GM19238 (cell line): ENCODE measurements around the gene ASNS.
"Not testable (repeated sequence)": the region's sequence is repeated elsewhere in the genome, so short reads cannot be mapped to it uniquely, and the experiment has no call there.

Source experiments
- DNase-seq: peaks from one replicate; pipeline ENCODE4 v3.0.0; 2011; ENCODE audit warnings: low spot score; ENCODE audit not compliant: insufficient read length

Gene ASNS, protein sequence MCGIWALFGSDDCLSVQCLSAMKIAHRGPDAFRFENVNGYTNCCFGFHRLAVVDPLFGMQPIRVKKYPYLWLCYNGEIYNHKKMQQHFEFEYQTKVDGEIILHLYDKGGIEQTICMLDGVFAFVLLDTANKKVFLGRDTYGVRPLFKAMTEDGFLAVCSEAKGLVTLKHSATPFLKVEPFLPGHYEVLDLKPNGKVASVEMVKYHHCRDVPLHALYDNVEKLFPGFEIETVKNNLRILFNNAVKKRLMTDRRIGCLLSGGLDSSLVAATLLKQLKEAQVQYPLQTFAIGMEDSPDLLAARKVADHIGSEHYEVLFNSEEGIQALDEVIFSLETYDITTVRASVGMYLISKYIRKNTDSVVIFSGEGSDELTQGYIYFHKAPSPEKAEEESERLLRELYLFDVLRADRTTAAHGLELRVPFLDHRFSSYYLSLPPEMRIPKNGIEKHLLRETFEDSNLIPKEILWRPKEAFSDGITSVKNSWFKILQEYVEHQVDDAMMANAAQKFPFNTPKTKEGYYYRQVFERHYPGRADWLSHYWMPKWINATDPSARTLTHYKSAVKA

DNA sequence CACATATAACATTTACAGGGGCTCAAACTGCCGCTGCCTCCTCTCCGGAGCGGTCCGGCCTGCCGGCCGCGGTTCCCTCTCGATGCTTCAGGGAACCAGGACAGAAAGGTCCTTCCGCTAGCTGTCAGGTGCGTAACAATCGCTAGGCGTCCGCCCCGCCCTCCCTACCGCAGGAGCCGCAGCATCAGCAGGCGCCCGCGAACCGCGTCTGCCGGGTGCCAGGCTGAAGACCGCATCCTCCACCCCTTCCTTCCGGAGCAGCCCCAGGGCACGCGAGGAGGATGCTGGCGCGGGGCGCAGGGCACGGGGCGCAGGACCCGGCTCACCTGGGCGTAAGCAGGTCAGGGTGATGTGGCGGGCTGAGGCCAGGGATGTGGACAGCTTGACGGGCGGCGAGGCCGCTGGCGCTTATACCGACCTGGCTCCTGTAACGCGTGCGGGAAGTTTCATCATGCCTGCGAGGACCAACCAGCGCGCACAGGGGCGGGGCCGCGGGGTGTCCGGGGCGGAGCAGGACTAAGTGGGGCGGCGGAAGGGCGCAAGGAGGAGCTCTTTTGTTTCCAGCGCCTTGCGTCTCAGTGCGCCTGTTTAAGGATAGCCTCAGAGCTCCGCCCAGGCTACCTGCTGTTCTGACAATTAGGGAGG lies at the start of gene ASNS:
TSS of gene ASNS (minus strand) at position 384 of the 645 bp plus-strand sequence. CDS start 3,252 bp downstream, outside the sequence.
- DNase-seq: peak; percentile 78

DNA sequence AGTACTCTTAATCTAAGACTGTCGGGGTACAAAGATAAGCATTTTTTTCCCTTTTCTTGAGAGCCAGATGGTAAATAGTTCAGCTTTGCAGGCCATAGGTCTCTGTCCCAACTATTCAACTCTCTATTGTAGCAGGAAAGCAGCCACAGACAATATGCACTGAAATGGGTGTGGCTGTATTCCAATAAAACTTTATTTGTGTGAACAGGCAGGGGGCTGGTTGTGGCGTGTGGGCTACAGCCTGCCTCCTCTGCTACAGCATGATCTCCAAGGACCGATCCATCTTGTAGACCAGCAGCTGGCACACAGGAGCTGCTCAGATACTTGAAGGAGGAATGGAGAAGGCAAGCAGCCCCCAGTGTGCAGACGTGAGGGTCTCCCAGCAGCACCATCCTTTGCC lies 49.0 kb upstream of the ASNS start:
- DNase-seq: not testable (repeated sequence)

DNA sequence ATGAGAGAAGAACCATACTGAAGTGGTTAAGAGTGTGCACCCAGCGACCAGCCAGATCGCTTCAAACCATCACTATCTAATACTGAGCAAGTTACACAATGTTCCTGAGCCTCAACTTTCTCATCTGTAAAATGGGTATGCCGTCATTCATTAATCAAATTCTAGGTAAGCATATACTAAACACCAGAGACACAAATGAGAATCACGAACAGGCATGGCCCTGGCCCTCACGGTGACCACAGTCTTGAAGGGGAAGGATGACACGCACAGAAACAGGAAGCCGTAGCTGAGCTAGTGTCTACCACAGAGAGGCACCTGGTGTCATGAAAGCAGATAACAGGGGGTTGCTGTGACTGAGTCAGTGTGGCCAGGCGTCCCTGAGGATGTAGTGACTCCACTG lies 43.1 kb upstream of the ASNS start:
- not testable (repeated sequence) for DNase-seq

DNA sequence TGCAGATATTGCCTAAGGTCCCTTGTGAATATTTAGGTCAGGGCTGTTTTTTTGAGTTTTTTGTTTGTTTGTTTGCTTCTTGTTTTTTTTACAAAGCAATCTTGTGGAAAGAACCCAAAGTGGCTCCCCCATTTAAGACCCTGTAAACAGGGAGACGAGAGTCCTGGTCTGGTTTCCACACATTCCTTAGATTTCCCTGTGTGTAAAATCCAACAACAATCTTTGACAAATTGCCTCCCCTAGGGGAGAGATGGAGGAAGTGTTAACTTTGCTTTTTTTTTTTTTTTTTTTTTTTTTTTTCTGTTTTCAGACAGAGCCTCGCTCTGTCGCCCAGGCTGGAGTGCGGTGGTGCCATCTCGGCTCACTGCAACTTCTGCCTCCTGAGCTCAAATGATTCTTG lies 40.1 kb upstream of the ASNS start:
- DNase-seq: not testable (repeated sequence)

DNA sequence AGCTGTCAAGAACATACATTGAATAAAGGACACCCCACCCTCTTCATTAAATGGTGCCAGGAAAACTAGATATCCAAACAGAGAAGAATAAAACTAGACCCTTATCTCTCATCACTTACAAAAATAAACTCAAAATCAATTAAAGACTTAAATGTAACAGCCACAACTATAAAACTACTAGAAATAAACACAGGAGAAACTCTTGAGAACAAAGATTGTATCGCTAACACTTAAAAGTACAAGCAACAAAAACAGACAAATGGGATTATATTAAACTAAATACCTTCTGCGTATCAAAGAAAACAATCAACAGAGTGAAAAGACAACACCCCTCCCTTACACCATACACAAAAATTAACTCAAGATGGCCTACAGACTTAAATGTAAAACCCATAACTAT lies 24.7 kb upstream of the ASNS start:
- DNase-seq: not testable (repeated sequence)

DNA sequence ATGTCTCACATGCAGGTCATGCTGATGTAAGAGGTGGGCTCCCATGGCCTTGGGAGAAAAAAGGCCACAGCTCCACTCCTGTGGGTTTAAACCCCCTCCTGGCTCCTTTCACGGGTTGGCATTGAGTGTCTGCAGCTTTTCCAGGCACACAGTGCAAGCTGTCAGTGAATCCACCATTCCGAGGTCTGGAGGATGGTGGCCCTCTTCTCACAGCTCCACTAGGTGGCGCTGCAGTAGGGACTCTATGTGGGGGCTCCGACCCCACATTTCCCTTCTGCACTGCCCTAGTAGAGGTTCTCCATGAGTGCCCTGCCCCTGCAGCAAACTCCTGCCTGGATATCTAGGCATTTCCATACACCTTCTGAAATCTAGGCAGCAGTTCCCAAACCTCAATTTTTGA lies 19.5 kb upstream of the ASNS start:
- not testable (repeated sequence) for DNase-seq

DNA sequence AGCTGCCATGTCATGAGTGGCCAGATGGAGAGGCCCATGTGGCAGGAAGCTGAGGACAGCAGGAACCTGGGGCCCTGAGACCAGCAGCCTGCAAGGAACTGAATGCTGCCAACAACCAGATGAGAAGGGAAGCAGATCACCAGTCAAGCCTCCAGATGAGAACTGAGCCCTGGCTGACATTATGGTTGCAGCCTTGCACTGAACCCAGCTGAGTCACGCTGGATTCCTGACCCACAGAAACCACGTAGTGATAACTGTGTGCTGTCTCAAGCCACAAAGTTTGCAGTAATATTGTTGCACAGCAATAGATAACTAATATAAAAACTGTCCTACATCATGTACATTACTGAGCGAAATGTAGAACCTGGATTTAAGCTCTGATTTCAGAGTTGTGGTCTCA lies 7.3 kb upstream of the ASNS start:
- DNase-seq: not testable (repeated sequence)

DNA sequence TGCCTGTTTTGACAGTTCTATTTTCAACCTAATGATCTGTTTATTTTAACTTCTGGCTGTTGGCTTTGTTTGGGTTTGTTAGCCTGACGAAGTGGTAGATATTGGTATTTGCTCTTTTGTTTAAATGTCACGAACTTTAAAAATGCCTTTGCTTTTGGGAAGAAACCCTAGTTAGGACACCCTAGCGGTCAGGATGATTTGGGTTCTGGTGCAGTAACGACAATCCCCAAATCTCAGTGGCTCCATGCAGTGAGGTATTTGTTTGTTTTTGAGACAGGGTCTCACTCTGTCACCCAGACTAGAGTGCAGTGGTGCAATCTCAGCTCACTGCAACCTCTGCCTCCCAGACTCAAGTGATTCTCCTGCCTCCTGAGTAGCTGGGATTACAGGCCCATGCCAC lies 2.7 kb upstream of the ASNS start:
- DNase-seq: not testable (repeated sequence)

DNA sequence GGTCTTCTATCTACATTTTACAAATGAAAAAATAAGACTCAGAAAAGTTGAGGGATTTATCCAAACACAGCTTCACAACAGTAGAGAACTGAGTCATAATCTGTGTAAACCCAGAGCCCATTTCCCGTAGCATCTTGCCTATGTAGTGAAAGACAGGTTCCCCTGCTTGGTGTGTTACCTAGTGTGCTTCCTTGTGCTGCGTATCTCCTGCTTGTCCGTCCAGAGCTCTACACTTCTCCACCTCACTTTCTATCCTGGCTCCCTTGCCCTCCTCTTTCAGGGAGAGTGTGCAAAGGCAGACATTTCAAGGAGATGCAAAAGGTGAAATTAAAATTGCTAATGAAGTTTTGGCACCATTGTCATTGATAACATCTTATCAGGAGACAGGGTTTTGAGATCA lies 1.4 kb upstream of the ASNS start:
- DNase-seq: no peak

DNA sequence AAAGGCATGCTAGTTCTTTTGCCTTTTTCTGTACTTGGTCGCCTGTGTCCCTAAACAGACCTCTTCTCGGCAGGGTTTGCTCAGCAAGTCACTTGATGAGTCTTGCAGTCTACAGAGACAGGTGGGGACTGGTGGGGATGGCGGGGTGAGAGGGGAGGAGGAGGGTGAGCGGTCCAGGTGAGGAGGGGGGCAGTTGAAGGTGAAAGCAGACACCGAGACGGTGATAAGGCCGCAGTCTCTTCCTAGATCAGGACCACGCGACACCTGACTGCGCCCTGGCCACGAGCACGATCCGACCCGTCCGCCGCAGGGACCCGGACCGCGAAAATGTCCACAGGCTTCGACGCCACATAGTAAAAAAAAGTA lies 566 bp downstream of the ASNS start:
- peak; percentile 2 for DNase-seq

DNA sequence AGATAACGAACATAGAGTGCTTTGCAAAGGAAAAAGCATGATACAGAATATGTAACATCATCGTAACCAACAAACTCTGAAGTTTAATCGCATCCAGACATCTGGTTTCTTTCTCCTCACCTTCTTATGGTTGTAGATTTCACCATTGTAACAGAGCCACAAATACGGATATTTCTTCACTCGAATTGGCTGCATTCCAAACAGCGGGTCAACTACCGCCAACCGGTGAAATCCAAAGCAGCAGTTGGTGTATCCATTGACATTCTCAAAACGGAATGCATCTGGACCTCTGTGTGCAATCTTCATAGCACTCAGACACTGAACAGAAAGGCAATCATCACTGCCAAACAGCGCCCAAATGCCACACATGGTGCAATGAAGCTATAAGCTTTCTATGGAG lies 3.4 kb downstream of the ASNS start:
- DNase-seq: no peak

DNA sequence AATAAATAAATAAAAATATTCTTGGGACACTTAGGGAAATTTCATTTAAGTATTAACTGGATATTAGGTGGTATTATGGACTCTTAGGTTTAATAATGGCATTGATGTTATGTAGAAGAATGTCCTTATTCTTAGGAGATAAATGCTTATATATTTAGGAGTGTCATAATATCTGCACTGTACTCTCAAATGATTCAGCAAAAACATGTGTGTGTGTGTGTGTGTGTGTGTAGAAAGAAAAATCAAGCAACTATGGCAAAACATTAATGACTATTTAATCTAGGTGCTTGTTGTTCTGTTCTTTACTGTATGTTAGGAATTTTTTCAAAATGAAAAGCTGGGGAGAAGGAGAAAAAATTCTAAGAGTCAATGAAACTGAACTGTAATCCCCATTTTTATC lies 3.9 kb downstream of the ASNS start:
- no peak for DNase-seq

DNA sequence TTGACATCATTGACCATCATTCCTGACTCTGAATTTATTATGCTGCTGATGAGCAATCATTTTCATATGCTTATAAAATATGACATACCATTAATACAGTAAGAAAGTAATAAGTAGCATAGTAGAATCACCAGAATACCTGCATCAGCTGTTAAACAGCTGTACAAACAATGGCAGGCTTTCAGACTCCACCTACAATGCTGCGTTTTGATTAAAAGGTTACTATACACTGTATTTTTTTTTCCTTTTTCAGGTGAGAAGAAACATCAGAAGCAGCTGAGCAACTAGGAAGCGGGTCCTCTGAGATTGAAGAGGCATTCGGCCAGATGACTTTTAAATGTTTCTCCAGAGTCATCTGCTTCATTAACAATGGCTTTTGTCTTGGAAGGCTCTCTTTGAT lies 7.1 kb downstream of the ASNS start:
- DNase-seq: no peak

DNA sequence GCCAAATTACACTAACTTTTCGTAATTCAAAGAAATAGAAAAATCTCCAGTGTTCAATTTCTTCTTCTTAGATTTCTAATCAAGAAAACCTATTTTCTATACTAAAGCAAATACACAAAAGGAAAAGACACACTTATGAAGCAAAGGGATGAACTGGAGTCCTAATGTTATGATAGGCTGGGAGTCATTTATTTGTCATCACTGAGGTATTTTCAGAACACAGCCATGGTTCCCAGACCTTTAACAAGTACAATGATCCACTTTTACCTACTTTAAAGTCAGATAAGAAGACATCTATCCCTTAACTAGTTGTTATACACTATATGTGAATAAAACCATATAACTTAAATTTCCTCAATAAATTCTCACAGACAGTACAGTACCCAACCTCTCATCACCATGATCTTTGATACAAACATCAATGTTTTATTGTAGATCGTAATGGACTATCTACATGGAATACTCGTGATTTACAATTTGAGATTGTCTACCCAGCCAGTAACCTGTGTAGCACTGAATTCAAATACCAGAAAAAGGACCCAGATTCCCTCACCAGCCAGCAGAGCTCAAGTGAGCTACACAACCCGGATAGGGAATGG lies 12.5 kb downstream of the ASNS start:
- no peak for DNase-seq

DNA sequence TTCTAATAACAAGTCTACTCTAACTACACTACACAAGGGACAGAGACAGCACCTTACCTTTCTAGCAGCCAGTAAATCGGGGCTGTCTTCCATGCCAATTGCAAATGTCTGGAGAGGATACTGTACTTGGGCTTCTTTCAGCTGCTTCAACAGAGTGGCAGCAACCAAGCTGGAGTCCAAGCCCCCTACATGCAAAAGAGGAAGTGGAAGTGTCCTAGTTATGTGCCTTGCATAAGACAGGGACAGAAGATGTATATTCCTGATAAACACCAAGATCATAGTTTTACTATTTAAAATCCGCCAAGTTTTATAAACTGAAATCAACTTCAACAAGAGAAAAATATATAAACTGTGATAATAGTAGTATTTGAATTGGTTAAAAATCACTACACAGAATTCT lies 14.0 kb downstream of the ASNS start:
- no peak for DNase-seq

DNA sequence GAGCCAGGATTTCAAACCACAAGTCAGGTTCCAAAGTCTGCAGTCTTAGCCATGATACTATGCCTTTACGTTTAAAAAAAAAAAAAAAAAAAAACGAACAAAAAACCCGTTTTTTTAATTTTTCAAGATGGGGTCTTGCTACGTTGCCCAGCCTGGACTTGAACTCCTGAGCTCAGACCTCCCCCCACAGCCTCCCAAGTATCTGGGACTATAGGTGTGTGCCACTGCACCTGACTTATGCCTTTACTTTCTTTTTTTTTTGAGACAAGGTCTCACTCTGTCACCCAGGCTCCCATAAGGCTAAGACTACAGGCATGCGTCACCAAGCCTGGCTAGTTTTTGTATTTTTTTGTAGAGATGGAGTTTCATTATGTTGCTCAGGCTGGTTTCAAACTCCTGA lies 14.7 kb downstream of the ASNS start:
- DNase-seq: no peak

DNA sequence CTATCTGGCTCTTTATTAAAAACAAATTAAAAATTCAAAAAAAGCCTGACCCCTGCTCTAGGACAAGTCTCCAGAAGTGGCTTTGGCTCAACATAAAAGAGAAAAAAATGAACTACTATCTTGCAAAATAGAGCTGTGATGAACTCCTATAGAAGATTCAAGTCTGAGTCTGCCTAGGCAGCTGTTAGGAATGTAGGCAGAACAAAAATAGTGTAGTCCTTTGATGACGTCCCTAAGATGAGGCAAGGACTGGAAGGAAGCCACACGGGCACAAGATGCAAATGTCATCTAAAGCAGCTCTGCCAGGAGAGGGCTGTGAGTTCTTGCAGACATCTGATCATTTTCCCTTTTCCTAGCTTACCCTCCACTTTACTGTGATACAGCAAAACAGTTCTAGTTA lies 20.5 kb downstream of the ASNS start:
- DNase-seq: no peak

DNA sequence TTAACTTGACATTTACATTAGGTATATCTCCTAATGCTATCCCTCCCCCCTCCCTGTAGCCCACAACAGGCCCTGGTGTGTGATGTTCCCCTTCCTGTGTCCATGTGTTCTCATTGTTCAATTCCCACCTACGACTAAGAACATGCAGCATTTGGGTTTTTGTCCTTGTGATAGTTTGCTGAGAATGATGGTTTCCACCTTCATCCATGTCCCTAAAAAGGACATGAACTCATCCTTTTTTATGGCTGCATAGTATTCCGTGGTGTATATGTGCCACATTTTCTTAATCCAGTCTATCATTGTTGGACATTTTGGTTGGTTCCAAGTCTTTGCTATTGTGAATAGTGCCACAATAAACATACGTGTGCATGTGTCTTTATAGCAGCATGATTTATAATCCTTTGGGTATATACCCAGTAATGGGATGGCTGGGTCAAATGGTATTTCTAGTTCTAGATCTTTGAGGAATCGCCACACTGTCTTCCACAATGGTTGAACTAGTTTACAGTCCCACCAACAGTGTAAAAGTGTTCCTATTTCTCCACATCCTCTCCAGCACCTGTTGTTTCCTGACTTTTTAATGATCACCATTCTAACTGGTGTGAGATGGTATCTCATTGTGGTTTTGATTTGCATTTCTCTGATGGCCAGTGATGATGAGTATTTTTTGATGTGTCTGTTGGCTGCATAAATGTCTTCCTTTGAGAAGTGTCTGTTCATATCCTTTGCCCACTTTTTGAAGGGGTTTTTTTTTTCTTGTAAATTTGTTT lies 21.8 kb downstream of the ASNS start:
- DNase-seq: not testable (repeated sequence)

DNA sequence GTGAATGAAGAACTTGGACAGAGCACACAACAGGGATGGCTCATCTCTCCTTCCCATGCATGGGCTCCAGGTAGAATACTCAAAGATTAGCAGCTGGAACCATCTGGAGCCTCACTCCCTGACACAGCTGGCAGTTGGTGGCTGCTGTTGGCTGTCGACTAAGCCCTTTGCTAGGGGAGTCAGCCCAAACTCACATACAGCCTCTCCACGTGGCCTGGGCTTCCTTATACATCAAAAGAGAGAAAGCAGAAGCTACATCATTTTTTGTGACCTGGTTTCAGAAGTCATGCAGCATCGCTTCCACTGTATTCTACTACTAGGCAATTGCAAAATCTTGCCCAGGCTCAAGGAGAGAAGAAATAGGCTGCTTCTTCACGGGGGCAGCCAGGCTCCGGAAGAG lies 24.4 kb downstream of the ASNS start:
- DNase-seq: no peak

DNA sequence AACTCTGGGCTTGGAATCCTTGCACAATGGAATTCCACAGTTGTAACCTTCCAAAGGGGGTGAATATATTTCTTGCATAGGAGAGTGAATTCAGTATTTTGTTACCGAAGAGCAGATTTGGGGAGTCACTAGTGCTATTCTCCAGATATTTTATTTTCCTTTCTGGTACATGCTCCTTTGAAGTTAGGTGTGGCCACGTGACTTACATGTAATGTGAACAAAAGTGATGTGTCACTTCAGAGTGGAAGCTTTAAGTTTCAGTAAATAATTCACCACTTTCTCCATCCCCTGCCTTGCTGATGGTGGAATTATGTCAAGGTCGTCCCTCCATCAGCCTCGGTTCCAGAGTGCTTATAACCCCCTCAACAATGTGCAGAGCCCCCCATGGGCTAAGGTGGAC lies 25.3 kb downstream of the ASNS start:
- DNase-seq: no peak

DNA sequence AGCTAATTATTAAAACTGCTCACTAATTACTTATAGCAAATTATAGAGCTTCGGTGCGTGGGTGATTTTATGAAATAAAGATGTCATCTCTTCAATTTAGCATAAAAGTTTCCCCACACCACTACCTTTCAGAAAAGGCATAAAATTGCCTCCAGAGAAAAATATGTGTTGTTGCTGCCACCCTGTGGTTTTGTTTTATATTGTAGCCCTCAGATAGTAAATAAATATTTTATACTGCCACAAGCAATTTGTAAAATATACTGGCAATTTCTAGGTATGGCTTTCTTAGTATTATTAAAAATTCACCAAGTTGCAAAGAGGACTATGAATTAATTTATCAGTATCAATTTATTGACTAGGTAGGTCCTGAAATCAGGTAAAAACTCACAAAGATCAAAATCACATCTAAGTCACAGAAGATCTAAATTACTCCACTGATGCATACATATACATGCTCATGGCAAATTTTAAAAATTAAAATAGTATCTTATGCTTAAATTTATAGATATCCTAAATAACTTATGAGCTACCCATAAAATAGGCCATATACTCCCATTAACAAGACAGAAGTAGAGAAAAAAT lies 26.5 kb downstream of the ASNS start:
- DNase-seq: no peak
